Inflammatory macrophage (primary cell): Measurements from ENCODE around the gene ZNF66.
"Not testable (repeated sequence)": the region's sequence is repeated elsewhere in the genome, so short reads cannot be mapped to it uniquely, and the experiment has no call there.

Experiments used
- DNase-seq, 2 donors: peaks; one replicate each; pipeline ENCODE4 v3.0.0-alpha.2; 2020 to 2022
- total RNA-seq, 18 experiments: gene quantifications; one replicate each; lab custom pipeline; 2026; ENCODE audit warnings: mixed read lengths in 6 of 18, inconsistent platforms in 2 of 18; lab: John Stamatoyannopoulos, UW

ZNF66 gene
- 0.72 to 6.3 (median 2.6) reads per million in 18 experiments for total RNA-seq

- peak; percentile 98 for DNase-seq
Measured at GRCh38 chr19:20776083-20777076, at the start of gene ZNF66. TSS of gene ZNF66 (plus strand) at chr19:20776304. CDS start at chr19:20776448, 144 bp downstream.

GRCh38 chr19:20750169-20750568, 25.9 kb upstream of the ZNF66 start:
- DNase-seq = not testable (repeated sequence)

GRCh38 chr19:20752291-20752690, 23.8 kb upstream of the ZNF66 start:
- not testable (repeated sequence) for DNase-seq

- DNase-seq = not testable (repeated sequence)
Measured at GRCh38 chr19:20769225-20769736, 6.8 kb upstream of the ZNF66 start.

GRCh38 chr19:20787786-20788185, 11.7 kb downstream of the ZNF66 start:
- DNase-seq = no peak

- no peak for DNase-seq
Measured at GRCh38 chr19:20791806-20792205, 15.7 kb downstream of the ZNF66 start.

- DNase-seq = not testable (repeated sequence)
Measured at GRCh38 chr19:20806311-20807262, 30.5 kb downstream of the ZNF66 start.

GRCh38 chr19:20840371-20840770, 64.3 kb downstream of the ZNF66 start:
- no peak for DNase-seq
